Peyer's patch (tissue), 4 donors: ENCODE results near the gene PPP2R1B.

Experiments used
- POLR2A ChIP-seq, 2 donors: fragments of 450-650 bp; IDR thresholded peaks; one replicate each; pipeline ENCODE4 v1.5.1; 2017; ENCODE audit warnings: antibody characterized with exemption in 2 of 2, mild to moderate bottlenecking in 2 of 2, moderate library complexity in 2 of 2
- TF ChIP-seq, protein P1 (sequence below), 6 experiments: fragments of 450-650 bp in 4 of 6; fragments of 200-600 bp in 2 of 6; sonication (generic) in 1 of 6; IDR thresholded peaks; one replicate each; pipeline ENCODE4 v1.5.1; 2017 to 2019; ENCODE audit warnings: antibody characterized with exemption in 6 of 6, mild to moderate bottlenecking in 3 of 6, moderate library complexity in 1 of 6

- TF ChIP-seq POLR2A (IDR thresholded peaks at IDR 0.05): no peak
- TF ChIP-seq, protein P1, sequence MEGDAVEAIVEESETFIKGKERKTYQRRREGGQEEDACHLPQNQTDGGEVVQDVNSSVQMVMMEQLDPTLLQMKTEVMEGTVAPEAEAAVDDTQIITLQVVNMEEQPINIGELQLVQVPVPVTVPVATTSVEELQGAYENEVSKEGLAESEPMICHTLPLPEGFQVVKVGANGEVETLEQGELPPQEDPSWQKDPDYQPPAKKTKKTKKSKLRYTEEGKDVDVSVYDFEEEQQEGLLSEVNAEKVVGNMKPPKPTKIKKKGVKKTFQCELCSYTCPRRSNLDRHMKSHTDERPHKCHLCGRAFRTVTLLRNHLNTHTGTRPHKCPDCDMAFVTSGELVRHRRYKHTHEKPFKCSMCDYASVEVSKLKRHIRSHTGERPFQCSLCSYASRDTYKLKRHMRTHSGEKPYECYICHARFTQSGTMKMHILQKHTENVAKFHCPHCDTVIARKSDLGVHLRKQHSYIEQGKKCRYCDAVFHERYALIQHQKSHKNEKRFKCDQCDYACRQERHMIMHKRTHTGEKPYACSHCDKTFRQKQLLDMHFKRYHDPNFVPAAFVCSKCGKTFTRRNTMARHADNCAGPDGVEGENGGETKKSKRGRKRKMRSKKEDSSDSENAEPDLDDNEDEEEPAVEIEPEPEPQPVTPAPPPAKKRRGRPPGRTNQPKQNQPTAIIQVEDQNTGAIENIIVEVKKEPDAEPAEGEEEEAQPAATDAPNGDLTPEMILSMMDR (IDR thresholded peaks at IDR 0.05): no peak
Observed at GRCh38 chr11:111699579-111700156, 66.5 kb downstream of the PPP2R1B start.
